IMR-90 (cell line): ENCODE measurements around the gene COL17A1. TPM values are rescaled to one million over a fixed set of nuclear protein-coding genes. Genes with fewer than 3 reads are reported as not detected.

Experiments
- ATAC-seq: fragments of 200-7000 bp; cut with Tn5 transposase; 2 replicates; pipeline ENCODE4 v1.9.1; 2020; ENCODE audit warnings: low read depth, mild to moderate bottlenecking, moderate library complexity
- BruUV-seq: library from RNA; stranded (reverse); fragments of 400-500 nt; replicated peaks from 2 replicates; lab custom pipeline; 2021; lab: Mats Ljungman, UMichigan
- CTCF ChIA-PET: fragments of 300-600 bp; formaldehyde crosslinking; extraction: SDS; loops from one replicate; lab custom pipeline; 2021; ENCODE audit warnings: antibody characterized with exemption; lab: Yijun Ruan, JAX
- POLR2A ChIA-PET: fragments of 300-600 bp; sonication (Branson Sonifier 250); formaldehyde crosslinking; loops from one replicate; lab custom pipeline; 2022; ENCODE audit warnings: antibody characterized with exemption; ENCODE audit not compliant: unreplicated experiment; lab: Charles Lee
- DNase-seq: peaks from one replicate; pipeline ENCODE4 v3.0.0; 2013
- H2AFZ ChIP-seq: replicated peaks from 2 replicates; pipeline ENCODE3; 2013; ENCODE audit warnings: low read length, mild to moderate bottlenecking; ENCODE audit not compliant: poor library complexity
- H2AK5ac ChIP-seq: 2 replicates; pipeline ENCODE4 v1.6.1; 2013; ENCODE audit warnings: low read depth, low read length, inconsistent platforms
- H2AK9ac ChIP-seq: replicated peaks from 2 replicates; pipeline ENCODE3; 2013; ENCODE audit warnings: mild to moderate bottlenecking, low read depth, low read length, moderate library complexity; ENCODE audit not compliant: poor library complexity
- H2BK120ac ChIP-seq: 2 replicates; pipeline ENCODE4 v1.6.1; 2013; ENCODE audit warnings: low read depth, low read length, inconsistent platforms
- H2BK15ac ChIP-seq: 3 replicates; pipeline ENCODE4 v1.6.1; 2013; ENCODE audit warnings: low read depth, low read length, inconsistent platforms
- H2BK20ac ChIP-seq: 2 replicates; pipeline ENCODE4 v1.6.1; 2013; ENCODE audit warnings: low read depth, mild to moderate bottlenecking, inconsistent platforms, low read length, moderate library complexity
- H2BK5ac ChIP-seq: 2 replicates; pipeline ENCODE4 v1.6.1; 2013; ENCODE audit warnings: mild to moderate bottlenecking, low read depth, low read length, inconsistent platforms; ENCODE audit not compliant: poor library complexity, severe bottlenecking
- H3K14ac ChIP-seq: replicated peaks from 2 replicates; pipeline ENCODE4 v1.6.1; 2013; ENCODE audit warnings: low read depth, low read length, inconsistent platforms
- H3K18ac ChIP-seq: 2 replicates; pipeline ENCODE4 v1.6.1; 2013; ENCODE audit warnings: low read depth, low read length, control low read depth
- H3K23ac ChIP-seq: 2 replicates; pipeline ENCODE4 v1.6.1; 2013; ENCODE audit warnings: low read depth, low read length, inconsistent platforms
- H3K27ac ChIP-seq: 2 replicates; pipeline ENCODE4 v1.5.1; 2013; ENCODE audit warnings: mild to moderate bottlenecking, control low read depth, low read length; ENCODE audit not compliant: insufficient read depth
- H3K27me3 ChIP-seq: 2 replicates; pipeline ENCODE4 v1.6.1; 2013; ENCODE audit warnings: low read length; ENCODE audit not compliant: control insufficient read depth, insufficient read depth
- H3K36me3 ChIP-seq: 2 replicates; pipeline ENCODE4 v1.6.1; 2013; ENCODE audit warnings: low read length, mixed read lengths; ENCODE audit not compliant: control insufficient read depth, insufficient read depth
- H3K4ac ChIP-seq: 2 replicates; pipeline ENCODE4 v1.6.1; 2013; ENCODE audit warnings: low read depth, low read length, inconsistent platforms
- H3K4me1 ChIP-seq: 2 replicates; pipeline ENCODE4 v1.6.1; 2013; ENCODE audit warnings: low read length, mixed read lengths; ENCODE audit not compliant: control insufficient read depth, insufficient read depth
- H3K4me2 ChIP-seq: 2 replicates; pipeline ENCODE4 v1.6.1; 2013; ENCODE audit warnings: low read depth, mild to moderate bottlenecking, control low read depth, low read length, moderate library complexity
- H3K4me3 ChIP-seq: 2 replicates; pipeline ENCODE4 v1.5.1; 2013; ENCODE audit warnings: low read depth, mild to moderate bottlenecking, control low read depth, low read length, moderate library complexity; ENCODE audit not compliant: insufficient read depth
- H3K56ac ChIP-seq: 2 replicates; pipeline ENCODE4 v1.6.1; 2013; ENCODE audit warnings: low read length, inconsistent platforms; ENCODE audit not compliant: insufficient read depth; ENCODE audit errors: extremely low read depth
- H3K79me1 ChIP-seq, 2 experiments: 2 replicates each; pipeline ENCODE4 v1.6.1; 2013; ENCODE audit warnings: low read length in 2 of 2, inconsistent platforms in 1 of 2, low read depth in 1 of 2
- H3K9ac ChIP-seq: 2 replicates; pipeline ENCODE4 v1.6.1; 2013; ENCODE audit warnings: low read depth, low read length, control low read depth
- H3K9me1 ChIP-seq: 2 replicates; pipeline ENCODE4 v1.6.1; 2013; ENCODE audit warnings: low read length, inconsistent platforms; ENCODE audit not compliant: insufficient read depth
- H3K9me3 ChIP-seq: 2 replicates; pipeline ENCODE4 v1.6.1; 2013; ENCODE audit warnings: low read length; ENCODE audit not compliant: control insufficient read depth, insufficient read depth
- H4K20me1 ChIP-seq: 2 replicates; pipeline ENCODE4 v1.6.1; 2013; ENCODE audit warnings: low read length, inconsistent platforms; ENCODE audit not compliant: insufficient read depth
- H4K5ac ChIP-seq: 2 replicates; pipeline ENCODE4 v1.6.1; 2013; ENCODE audit warnings: mild to moderate bottlenecking, low read depth, low read length, control low read depth
- H4K8ac ChIP-seq, 2 experiments: 2 replicates each; pipeline ENCODE4 v1.6.1; 2013; ENCODE audit warnings: low read depth in 2 of 2, low read length in 2 of 2, control low read depth in 1 of 2, inconsistent platforms in 1 of 2
- H4K91ac ChIP-seq: 2 replicates; pipeline ENCODE4 v1.6.1; 2013; ENCODE audit warnings: low read depth, low read length, inconsistent platforms; ENCODE audit not compliant: insufficient read depth
- BHLHE40 ChIP-seq: fragments of 150-350 bp; IDR thresholded peaks from 2 replicates; pipeline ENCODE4 v1.6.1; 2016; ENCODE audit warnings: mild to moderate bottlenecking, low read depth, low read length
- CEBPB ChIP-seq: IDR thresholded peaks from 2 replicates; pipeline ENCODE4 v1.6.1; 2012; ENCODE audit warnings: low read depth, low read length, improper control_type of control experiment
- CHD1 ChIP-seq: IDR thresholded peaks from 2 replicates; pipeline ENCODE4 v1.6.1; 2012; ENCODE audit warnings: low read depth, low read length, improper control_type of control experiment
- FOS ChIP-seq: fragments of 150-350 bp; IDR thresholded peaks from 2 replicates; pipeline ENCODE4 v1.6.1; 2016; ENCODE audit warnings: low read depth, low read length
- MAFK ChIP-seq: IDR thresholded peaks from 2 replicates; pipeline ENCODE4 v1.6.1; 2012; ENCODE audit warnings: low read depth, low read length, improper control_type of control experiment
- MAZ ChIP-seq: IDR thresholded peaks from 2 replicates; pipeline ENCODE4 v1.6.1; 2012; ENCODE audit warnings: low read depth, mild to moderate bottlenecking, low read length, improper control_type of control experiment, moderate library complexity, borderline replicate concordance
- MXI1 ChIP-seq: IDR thresholded peaks from 2 replicates; pipeline ENCODE4 v1.6.1; 2012; ENCODE audit warnings: low read depth, mild to moderate bottlenecking, low read length, moderate library complexity, borderline replicate concordance
- NFE2L2 ChIP-seq: fragments of 150-350 bp; IDR thresholded peaks from 2 replicates; pipeline ENCODE4 v1.6.1; 2016; ENCODE audit warnings: low read depth, mild to moderate bottlenecking, low read length
- POLR2A ChIP-seq: IDR thresholded peaks from 2 replicates; pipeline ENCODE4 v1.6.1; 2012; ENCODE audit warnings: mild to moderate bottlenecking, low read depth, low read length
- RAD21 ChIP-seq: IDR thresholded peaks from 2 replicates; pipeline ENCODE4 v1.6.1; 2012; ENCODE audit warnings: low read length, improper control_type of control experiment
- RCOR1 ChIP-seq: IDR thresholded peaks from 2 replicates; pipeline ENCODE4 v1.6.1; 2012; ENCODE audit warnings: mild to moderate bottlenecking, low read length, improper control_type of control experiment; ENCODE audit not compliant: insufficient replicate concordance
- RFX5 ChIP-seq: IDR thresholded peaks from 2 replicates; pipeline ENCODE4 v1.8.0; 2012; ENCODE audit warnings: low read depth, mild to moderate bottlenecking, low read length, moderate library complexity
- SMC3 ChIP-seq: fragments of 150-350 bp; IDR thresholded peaks from 2 replicates; pipeline ENCODE4 v1.6.1; 2016; ENCODE audit warnings: low read depth, mild to moderate bottlenecking, antibody characterized with exemption, low read length, moderate library complexity
- USF2 ChIP-seq: fragments of 150-350 bp; IDR thresholded peaks from 2 replicates; pipeline ENCODE4 v1.6.1; 2017; ENCODE audit warnings: mild to moderate bottlenecking, antibody characterized with exemption, low read length, low read depth
- WGBS, 2 experiments: methylation state at CpG; one replicate each; pipeline versions ENCODE4 v1.1.5 to v1.1.7; 2013; ENCODE audit warnings: missing lambda C conversion rate in 2 of 2; ENCODE audit not compliant: insufficient read length in 1 of 2; ENCODE audit errors: extremely low coverage in 2 of 2; 5-methylcytosine and 5-hydroxymethylcytosine counted together
- dilution Hi-C: fragments of 300-500 bp; cut with HindIII; formaldehyde crosslinking; loops from one replicate; pipeline ENCODE4 v1.14.3; 2018; ENCODE audit warnings: low sequenced_read_pairs; ENCODE audit not compliant: unreplicated experiment
- in situ Hi-C: fragments of 300-500 bp; cut with MboI; formaldehyde crosslinking; loops from 3 replicates; pipeline ENCODE4 v1.14.3; 2019; ENCODE audit warnings: low sequenced_read_pairs, inconsistent platforms, mixed read lengths
- intact Hi-C: fragments of 100-400 bp; cut with micrococcal nuclease; formaldehyde crosslinking; loops from 2 replicates; pipeline ENCODE4 v1.10.0; 2022
- polyA plus RNA-seq, 3 experiments: library from polyadenylated mRNA; depleted of rRNA; stranded (reverse); fragments of >200 nt; gene quantifications; 2 replicates each; pipeline ENCODE4 v1.2.3, GENCODE V29; 2012; ENCODE audit warnings: low replicate concordance in 1 of 3
- total RNA-seq: library from RNA; depleted of rRNA; stranded (reverse); fragments of >200 nt; gene quantifications from 2 replicates; pipeline ENCODE4 v1.2.3, GENCODE V29; 2012
- TF ChIP-seq, protein P1 (sequence below): fragments of 150-350 bp; IDR thresholded peaks from 2 replicates; pipeline ENCODE4 v1.6.1; 2016; ENCODE audit warnings: low read depth, mild to moderate bottlenecking, low read length, moderate library complexity, borderline replicate concordance
- TF ChIP-seq, protein P2 (sequence below): conservative IDR thresholded peaks from 2 replicates; pipeline ENCODE4 v1.5.1; 2012; ENCODE audit warnings: mild to moderate bottlenecking, low read depth, low read length, improper control_type of control experiment

The COL17A1 gene
- total and polyA plus RNA-seq, 2 of the 4 experiments (the other 2 are of a cell fraction), result 0.14 to 0.18 TPM

DNA sequence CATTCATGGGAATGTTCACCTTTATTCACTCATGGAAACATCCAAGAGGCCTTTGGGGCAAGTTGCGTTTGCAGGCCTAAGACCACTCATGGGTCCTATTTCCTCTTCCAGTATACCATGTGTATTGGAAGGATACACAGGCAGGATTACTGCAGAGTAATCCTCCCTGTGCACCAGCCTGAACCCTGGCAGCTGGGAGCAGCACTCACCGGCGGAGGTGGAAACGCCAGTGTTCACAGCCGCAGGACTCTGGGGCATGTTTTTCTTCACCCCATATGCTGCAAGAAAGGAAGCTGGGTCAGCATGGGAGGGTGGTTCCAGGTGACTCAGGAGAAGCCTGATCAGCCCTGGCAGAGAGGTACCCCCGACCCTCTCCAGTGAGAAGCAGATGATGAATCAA is 24.5 kb downstream of the COL17A1 start:
- WGBS, 2 experiments, result no CpG with 5 or more reads among the region's 6 CpGs
- H3K4me1 ChIP-seq, result no peaks in the 10 kb centered on the region
- H2AK5ac ChIP-seq, result no peak overlapping the region
- H3K56ac ChIP-seq, result no peak overlapping the region
- DNase-seq (no peak), ATAC-seq (no peak)
- no peaks in the 10 kb centered on the region for H3K9me3 ChIP-seq
- no peak overlapping the region for H2AK9ac ChIP-seq
- H3K4me2 ChIP-seq, result no peak overlapping the region
- no peak overlapping the region for H2AFZ ChIP-seq
- no TSS peak for BruUV-seq
- dilution Hi-C loops (no loop called here), intact Hi-C loops (no loop called here), in situ Hi-C loops (no loop called here)
- H3K4ac ChIP-seq, result no peak overlapping the region
- H3K9ac ChIP-seq, result no peak overlapping the region
- H3K36me3 ChIP-seq, result no peaks in the 10 kb centered on the region
- H4K20me1 ChIP-seq, result no peaks in the 10 kb centered on the region
- no peak overlapping the region for H3K4me3 ChIP-seq
- no peak overlapping the region for H3K18ac ChIP-seq
- H3K9me1 ChIP-seq, result no peaks in the 10 kb centered on the region; the same call in 1 of the 2 replicates
- no peak for TF ChIP-seq SMC3
- TF ChIP-seq BHLHE40, result no peak
- no peak for TF ChIP-seq MAFK
- TF ChIP-seq MAZ, result no peak
- no peak for TF ChIP-seq RFX5
- TF ChIP-seq NFE2L2, result no peak
- TF ChIP-seq CEBPB, result no peak
- TF ChIP-seq MXI1, result no peak
- TF ChIP-seq, protein P1, sequence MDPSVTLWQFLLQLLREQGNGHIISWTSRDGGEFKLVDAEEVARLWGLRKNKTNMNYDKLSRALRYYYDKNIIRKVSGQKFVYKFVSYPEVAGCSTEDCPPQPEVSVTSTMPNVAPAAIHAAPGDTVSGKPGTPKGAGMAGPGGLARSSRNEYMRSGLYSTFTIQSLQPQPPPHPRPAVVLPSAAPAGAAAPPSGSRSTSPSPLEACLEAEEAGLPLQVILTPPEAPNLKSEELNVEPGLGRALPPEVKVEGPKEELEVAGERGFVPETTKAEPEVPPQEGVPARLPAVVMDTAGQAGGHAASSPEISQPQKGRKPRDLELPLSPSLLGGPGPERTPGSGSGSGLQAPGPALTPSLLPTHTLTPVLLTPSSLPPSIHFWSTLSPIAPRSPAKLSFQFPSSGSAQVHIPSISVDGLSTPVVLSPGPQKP, result no peak
- no peak for TF ChIP-seq RAD21
- TF ChIP-seq, protein P2, sequence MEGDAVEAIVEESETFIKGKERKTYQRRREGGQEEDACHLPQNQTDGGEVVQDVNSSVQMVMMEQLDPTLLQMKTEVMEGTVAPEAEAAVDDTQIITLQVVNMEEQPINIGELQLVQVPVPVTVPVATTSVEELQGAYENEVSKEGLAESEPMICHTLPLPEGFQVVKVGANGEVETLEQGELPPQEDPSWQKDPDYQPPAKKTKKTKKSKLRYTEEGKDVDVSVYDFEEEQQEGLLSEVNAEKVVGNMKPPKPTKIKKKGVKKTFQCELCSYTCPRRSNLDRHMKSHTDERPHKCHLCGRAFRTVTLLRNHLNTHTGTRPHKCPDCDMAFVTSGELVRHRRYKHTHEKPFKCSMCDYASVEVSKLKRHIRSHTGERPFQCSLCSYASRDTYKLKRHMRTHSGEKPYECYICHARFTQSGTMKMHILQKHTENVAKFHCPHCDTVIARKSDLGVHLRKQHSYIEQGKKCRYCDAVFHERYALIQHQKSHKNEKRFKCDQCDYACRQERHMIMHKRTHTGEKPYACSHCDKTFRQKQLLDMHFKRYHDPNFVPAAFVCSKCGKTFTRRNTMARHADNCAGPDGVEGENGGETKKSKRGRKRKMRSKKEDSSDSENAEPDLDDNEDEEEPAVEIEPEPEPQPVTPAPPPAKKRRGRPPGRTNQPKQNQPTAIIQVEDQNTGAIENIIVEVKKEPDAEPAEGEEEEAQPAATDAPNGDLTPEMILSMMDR, result no peak
- TF ChIP-seq POLR2A, result no peak
- TF ChIP-seq FOS, result no peak
- no peak for TF ChIP-seq RCOR1
- TF ChIP-seq CHD1, result no peak
- no peak for TF ChIP-seq USF2
- no peak overlapping the region for H4K8ac ChIP-seq
- no peak overlapping the region for H2BK5ac ChIP-seq
- no peak overlapping the region for H4K91ac ChIP-seq
- no peak overlapping the region for H2BK15ac ChIP-seq
- H4K5ac ChIP-seq, result no peak overlapping the region
- H2BK120ac ChIP-seq, result no peak overlapping the region
- no peaks in the 10 kb centered on the region for H3K79me1 ChIP-seq
- H3K23ac ChIP-seq, result no peak overlapping the region
- H3K14ac ChIP-seq, result no peak overlapping the region
- H2BK20ac ChIP-seq, result no peak overlapping the region
- H3K27ac ChIP-seq, result no peak overlapping the region
- peaks cover 21% of the 10 kb centered on the region for H3K27me3 ChIP-seq
- CTCF ChIA-PET, result no interaction called here
- POLR2A ChIA-PET, result no interaction called here
